SW 1271 (cell line): Measurements from ENCODE around the gene PARD3B.

Source experiments
- DNase-seq, 2 experiments: peaks; one replicate each; lab custom pipeline; 2025; lab: John Stamatoyannopoulos, UW

PARD3B gene

DNA sequence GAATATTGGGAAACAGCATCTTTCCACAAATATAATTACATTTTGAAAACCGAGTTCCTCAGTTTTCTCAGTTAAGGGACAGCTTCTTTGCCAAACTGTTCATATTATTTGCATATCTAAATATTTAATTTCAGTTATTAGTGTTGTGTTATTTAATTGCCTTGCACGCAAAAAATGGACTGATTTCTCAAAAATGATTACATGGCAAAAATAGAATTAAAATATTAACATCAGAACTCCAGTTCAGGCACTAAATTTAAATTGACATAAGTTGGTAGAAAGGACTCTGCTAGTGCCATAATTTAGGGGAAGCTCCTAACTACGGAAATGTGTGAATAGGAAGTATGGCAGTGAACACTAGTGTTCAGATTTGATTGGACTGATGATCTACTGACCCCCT lies 209.6 kb downstream of the PARD3B start:
- no peak for DNase-seq

DNA sequence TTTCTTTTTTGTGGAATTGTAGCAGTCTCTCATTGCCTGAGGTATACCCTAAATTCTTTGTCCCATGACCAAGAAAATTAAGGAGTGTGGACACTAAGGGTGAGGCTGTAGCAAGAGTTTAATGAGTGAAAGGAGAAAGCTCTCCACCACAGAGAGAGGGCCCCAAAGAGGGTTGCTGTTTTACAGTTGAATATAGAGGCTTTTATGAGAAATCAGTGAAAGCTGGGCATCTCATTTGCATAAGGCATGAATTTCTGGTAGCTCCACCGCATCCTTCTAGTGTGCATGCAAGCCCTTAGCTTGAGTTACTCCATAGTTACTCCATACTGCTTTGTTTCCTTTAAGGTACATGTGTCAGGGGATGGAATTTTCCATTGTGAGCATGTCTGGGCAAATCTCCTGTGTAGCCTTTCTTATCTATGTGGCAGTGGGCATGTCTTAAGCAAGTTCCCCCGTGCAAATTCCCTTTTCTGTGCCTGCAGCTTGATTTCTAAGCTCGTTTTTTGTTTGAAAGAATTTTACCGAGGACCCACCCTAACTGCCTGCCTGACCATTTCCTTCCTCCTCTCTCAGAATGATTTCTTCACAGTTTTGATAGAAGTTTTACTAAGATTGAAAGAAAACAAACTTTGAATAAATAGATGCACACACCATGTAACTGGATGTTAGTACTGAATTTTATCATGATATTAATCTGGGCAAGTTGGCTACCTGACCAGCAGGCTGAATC lies 218.9 kb downstream of the PARD3B start:
- DNase-seq: no peak

DNA sequence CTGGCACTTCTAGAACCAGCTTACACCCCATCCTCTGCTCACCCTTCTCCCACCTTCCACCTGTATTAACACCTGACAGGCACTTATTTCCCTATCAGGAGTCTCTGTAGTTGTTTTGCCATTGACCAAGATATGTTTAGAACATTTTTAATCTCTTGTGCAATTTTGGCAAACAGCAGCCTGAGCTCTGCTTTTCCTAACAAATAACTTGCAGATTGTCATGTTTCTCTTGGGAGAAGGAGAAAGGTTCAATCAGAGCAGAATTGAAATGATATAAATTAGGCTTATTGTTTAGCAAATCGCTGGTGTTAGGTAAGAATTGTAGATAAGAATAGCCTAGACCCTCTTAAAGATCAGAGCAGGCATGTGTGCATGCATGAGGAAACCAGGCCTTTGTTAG lies 225.5 kb downstream of the PARD3B start:
- DNase-seq: no peak

DNA sequence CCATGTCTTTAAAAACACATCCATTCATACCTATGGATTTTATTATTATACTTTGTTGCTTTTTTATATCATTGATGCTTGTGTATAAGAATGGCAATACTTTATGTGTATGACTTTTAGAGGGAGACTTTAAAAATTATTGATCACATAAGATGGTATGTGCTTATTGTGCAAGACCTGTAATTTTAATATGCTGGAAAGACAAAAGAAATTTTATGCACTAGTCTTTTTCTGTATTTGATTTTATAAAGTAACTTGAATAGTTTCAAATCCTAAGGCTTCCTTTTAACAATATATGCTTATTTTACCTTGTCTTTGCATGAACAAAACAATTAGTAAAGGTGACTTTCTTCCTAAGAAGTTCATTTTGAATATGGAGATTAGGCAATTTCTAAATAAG lies 226.4 kb downstream of the PARD3B start:
- no peak for DNase-seq

DNA sequence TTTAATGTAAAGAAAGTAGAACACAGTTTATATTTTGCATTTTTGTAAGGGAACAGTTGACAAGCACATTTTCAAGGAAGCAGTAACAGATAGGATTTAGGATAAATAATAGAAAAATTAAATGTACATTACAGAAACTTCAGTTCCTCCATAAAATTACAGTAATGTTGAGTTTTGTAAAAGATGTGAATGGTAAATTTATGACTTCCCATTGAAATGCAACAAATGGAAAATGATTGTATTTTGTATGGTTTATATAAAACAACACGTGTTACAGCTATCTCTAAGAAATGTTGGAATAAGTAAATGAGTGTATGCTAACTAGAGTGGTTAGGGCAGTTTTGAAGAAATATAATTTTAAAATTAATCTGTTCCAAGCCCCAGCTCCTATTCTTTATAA lies 227.3 kb downstream of the PARD3B start:
- DNase-seq: no peak

DNA sequence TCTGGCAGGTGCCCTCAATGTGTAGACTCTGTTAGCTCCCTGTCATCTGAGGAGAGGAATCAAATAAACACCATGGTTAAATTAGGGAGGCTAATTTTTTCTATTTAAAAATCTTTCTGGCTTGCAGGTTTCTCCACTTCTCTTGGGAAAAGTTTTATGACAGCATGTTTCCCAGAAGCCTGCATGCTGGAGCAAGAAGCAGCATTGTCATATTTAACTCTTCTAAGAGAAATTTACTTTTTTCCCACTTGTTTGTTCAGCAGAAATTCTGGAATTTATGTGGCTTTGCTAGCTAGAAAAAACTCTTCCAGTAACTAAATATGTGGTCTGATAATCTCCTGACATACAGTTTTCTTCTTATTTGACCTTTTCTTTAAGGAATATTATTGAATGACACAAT lies 230.5 kb downstream of the PARD3B start:
- DNase-seq: no peak

DNA sequence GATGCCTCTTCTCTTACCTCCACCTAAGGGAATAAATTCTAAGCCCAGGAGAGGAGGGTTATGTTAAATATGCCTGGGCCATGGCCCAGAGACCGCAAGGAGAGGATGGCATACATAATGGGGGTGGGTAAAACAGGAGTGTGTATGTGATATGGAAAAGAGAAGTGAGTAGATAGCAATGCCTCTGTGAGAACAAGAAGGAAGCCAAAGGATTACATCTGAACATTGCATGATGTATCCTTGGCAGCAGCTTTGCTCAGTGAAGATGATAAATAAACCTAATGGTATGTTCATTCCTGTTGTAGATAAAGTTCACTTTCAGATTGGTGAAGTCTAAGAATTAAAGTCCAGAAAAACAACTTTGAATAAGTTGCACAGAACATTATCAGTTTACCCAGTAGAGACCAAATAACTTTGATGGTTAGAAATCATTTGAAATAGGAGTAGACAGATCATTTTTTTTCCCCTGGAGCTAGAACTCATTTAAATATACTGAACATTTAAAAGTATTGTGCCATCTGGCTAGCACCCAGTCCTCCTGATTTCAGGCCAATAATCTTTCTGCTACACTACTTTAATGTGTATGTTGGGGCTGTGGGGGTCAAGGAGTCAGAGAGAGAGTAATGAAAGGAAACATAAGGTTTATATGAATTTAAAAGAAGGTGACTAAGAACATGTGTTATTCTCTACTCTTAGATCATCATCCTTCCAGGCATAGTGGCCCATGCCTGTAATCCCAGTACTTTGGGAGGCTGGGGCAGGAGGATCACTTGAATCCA lies 231.7 kb downstream of the PARD3B start:
- DNase-seq: no peak

DNA sequence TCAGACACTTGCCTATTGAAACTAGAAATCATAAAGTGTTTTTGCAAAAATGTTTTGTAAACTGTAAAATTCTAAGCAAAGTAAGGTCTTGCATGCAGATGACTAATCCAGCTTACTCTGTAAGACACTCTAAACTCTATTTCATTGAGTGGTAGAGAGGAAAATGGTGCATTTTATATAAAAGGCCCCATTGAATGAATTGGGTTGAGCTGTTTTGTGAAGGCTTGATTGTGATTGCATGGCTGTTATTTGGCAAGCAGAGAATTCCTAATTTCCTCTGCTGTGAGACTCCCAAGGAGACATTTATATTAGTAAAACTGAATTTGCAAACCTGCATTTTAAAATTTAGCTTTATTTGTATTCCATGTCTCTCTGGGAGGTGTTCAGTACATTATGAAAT lies 234.5 kb downstream of the PARD3B start:
- DNase-seq: no peak

DNA sequence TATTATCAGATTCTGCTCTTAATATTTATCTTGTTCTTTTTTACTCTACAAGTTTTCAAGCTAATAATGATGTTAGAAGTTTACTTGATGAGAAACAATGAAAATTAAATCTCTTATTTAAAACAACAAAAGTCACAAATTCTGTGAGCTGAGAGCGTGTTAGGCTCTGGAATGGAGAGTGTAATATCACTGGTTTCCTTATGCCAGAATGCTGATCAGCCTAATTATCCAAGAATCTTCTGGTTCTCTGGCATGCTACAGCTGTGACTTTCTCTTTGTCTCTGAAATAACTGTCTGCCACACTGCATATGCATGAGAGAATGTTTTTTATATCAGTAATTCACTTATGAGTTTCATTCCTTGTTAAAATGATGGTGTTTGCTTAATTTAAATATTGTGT lies 236.7 kb downstream of the PARD3B start:
- DNase-seq: no peak

DNA sequence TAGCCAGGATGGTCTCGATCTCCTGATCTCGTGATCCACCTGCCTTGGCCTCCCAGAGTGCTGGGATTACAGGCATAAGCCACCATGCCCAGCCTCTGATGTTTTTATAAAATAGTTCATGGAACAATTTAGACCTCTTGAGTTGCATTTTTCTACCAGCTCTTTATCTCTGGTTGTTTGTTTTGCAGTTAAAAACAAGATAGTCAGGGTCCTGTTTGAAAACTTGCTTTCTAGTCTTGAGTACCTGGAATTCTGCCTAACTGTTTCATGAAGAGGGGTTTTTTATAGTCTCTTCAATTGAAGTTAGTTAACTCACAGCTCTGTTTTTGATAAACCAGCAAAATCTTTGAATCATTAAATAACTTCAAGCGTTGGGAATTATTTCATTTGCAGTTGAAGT lies 244.8 kb downstream of the PARD3B start:
- DNase-seq: no peak

DNA sequence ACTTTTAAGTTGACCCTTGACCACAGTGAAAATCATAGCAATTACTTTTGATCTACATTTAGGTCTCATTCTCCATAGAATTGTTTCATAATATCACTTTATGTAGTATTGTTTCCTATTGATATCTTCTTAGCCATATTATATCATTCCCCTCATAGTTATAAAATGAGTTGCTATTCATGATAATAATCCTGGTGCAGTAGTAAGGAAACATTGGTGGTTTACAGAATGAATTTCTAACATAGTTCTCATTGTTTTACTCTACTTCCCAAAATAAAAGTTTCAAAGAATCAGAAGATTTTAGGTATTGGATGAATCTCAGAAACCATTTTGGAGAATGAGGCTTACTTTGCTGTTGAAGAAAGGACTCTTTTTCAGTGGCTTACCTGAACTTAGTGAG lies 246.0 kb downstream of the PARD3B start:
- DNase-seq: no peak

DNA sequence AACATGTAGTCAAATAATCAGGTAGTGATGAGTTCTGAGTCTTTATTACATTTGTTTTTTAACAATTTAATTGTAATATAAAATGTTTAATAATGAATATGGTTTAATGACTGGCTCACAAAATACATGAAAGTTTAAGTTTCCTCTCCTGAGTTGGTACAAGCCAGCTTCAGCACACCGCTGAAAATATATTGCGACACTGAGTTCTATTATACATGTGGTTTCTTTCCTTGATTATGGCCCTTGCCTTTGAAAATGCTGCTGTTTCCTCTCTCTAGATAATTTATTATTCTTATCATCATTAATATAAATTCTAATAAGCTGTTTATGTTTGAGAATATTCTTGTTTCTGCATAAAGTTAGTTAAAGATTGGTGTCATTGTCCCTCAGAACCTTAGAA lies 249.3 kb downstream of the PARD3B start:
- DNase-seq: no peak

DNA sequence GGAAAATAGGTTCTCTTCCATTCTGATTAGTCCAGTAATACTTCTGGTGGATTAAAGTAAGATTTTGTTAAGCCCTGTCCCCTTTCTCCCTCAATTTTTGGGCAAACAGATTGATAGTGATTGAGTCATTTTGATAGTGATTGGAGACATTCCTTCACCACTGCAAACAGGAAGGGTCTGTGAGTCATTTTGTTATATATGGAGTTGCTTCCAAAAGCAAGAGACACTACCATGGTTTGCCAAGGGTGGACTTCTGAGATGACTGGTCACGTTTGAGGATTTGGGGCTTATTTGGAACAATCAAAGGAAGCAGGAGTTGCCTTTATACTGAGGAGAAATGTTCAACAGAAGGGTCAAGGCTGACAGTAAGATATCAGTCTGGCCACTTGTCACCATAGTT lies 249.9 kb downstream of the PARD3B start:
- no peak for DNase-seq

DNA sequence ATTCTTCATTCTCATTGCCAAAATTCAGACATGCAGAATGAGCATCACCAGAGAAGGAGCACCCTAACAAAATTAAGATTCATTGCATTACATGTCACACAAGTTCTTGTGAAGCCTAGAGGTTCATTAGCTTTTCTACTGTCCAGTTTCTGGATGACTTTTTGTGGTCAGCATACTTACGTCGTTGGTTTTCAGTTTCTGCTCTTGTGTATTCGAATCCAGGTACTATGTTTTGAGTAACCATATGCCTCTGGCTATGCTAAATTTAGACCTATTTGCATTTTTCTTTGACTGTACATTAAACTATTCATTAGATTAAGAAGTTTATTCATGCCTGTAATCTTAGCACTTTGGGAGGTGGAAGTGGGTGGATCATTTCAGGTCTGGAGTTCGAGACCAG lies 251.3 kb downstream of the PARD3B start:
- DNase-seq: no peak

DNA sequence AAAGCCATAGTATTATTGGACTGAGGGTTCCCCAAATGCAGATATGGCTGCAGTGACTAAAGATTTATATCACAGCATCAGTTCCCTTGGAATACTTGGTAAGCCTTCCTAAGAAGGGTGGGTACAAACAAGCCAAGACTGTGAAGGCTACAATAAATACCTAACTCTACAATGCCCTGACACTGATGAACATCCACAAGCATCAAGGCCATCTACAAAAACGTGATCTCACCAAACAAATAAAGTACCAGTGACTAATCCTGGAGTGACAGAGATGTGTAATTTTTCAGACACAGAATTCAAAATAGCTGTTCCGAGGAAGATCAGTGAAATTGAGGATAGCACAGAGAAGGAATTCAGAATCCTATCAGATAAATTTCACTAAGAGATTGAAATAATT lies 254.5 kb downstream of the PARD3B start:
- no peak for DNase-seq

DNA sequence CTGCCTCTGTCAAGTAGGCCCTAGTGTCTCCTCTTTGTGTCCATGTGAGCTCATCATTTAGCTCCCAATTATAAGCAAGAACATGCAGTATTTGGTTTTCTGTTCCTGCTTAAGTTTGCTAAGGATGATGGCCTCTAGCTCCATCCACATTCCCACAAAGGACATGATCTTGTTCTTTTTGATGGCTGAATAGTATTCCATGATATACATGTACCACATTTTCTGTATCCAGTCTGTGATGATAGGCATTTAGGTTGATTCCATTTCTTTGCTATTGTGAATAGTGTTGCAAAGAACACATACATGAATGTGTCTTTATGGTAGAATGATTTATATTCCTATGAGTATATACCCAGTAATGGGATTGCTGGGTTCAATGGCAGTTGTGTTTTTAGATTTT lies 263.2 kb downstream of the PARD3B start:
- DNase-seq: no peak

DNA sequence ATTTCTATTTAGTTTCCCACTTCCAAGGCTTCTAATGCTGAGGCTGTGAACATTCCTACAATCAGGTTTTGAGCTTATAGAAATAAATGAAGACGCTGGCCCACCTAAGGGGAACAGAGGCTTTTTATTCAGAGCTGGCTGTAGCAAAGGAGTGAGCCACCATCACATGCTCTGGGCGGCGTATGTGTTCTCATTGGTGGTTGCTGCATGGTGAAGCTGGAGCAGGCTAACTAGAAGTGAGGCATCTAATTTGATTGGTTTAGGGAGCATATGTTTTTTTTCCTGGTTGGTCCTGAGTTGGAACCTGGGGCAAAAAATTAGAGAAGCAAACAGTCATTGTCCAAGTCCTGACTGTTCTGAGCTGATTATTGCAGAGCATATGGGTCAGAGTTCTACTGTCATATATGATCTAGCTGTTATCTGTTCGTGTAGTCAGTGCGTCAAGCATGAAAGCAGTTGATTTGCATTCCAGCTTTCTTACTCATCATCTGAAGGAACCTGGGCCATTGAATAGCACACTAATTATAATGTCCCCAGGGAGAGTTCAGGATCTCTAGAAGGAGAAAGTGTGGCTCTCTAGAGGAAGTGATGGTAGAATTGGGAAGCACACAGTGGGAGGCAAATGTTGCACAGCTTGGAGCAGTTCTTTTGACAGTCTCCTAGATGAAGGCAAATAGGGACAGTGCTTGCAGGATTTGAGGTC lies 279.6 kb downstream of the PARD3B start:
- no peak for DNase-seq

DNA sequence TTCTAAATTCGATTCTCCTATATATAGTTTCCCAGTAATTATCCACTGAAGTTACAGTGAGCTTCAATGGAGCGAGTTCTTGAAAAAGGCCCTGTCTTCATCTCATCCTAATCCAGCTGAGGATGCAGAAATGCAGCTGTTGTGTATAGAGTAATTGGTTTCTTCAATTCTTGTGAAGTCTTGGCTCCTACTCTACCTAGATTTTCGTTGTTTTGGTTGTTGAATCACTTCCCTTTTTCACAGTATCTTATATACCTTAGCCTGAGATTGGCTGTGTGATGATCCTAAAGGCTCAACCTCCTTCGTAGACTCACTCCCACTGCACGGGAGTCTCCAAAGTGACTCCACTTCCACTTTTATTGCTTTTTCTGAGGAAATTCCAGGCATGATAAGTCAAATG lies 280.4 kb downstream of the PARD3B start:
- DNase-seq: no peak

DNA sequence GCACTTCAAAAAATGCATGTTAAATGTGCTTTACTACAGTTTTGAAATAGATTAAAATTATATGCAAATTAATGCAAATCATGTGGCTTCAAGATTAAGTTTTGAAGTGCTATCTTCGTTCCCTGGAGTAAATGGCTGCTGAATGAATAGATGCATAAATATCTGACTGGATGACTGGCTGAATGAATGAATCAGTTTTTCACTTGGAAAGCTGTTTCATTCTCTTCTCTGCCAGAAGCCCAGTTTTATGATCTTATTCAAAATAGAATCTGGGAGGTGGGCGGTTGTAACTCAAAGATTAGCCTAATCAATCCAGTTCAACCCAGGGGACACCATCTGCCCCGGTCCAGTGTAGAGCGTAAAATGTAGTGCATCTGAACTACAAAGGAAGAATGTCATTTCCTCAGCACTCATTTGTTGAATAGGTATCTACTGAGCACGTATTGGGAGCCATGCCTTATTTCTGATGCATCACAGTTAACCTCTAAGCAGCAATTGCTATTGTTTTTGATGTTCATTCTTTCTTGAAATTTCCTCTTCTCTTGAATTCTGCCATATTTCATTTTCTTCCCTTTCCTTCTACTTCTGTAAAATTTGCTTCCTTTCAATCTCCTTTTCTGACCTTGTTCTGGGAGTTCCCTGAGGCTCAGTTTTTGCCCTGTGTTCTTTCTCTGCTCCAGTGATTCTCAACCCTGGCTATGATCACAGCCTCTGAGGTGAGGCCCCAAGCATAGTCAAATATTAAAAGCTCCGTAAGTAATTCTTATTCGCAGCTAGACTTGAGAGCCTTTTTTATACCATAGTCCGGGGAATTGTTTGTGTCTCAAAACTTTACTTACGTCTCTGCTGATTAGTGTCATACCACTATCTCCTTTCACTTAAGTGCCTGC lies 282.7 kb downstream of the PARD3B start:
- no peak for DNase-seq

DNA sequence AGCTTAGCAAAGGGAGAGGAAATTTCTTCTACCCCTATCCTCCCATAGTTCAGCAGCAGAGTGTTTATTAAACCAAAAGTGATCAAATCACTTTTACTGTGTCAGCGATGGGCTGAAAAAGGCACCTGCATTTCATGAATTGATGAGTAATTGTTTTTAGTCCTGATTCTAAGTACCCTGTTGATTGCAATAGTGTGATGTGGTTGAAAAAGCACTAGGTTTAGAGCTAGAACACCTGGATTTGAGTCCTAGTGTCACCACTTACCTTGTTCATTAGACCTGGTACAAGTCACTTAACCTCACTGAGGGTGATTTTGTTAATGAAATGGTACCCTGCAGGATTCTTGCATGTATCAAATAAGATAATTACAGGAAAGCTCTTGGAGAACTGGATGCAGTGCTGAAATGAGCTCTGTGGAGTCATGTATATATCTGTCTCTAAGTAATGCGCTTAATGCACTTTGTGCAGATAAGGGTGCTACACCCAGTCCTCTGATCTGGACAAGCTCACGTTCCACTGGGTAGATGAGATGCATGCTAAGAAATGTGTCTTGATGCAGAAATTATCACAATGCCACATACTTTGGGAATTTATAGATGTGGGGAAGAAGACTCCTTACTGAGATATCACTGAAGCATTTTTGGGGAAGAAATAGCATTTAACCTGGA lies 289.6 kb downstream of the PARD3B start:
- DNase-seq: no peak

DNA sequence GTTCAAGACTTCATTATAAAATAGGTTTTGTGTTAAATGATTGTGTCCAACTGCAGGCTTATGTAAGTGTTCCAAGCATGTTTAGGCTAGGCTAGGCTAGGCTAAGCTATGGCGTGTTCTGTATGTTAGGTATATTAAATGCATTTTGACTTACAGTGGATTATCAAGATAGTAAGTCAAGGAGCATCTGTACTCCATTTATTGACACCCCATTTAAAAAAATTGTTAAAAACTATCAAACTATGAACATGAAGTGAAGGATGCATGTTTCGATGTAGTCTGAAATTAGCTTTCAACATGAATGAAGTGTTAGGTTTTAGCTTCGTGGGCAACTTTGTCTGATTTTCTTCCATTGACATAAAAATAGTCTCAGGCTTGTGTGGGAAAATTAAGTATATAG lies 290.5 kb downstream of the PARD3B start:
- no peak for DNase-seq

DNA sequence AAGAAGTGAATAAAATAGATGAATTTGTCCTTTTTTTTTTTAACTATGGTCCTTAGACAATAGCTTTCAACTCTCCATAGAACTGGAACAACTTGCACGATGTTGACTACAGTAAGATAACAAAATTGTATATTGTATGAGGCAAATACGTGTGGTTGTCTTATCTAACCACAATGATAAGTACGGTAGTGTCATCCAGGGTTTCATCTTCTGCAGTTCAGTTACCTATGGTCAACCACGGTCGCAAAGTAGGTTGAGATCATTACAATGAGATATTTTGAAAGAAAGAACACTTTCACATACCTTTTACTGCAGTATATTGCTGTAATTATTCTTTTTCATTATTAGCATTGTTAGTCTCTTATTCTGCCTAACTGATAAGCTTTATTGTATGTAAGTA lies 295.2 kb downstream of the PARD3B start:
- DNase-seq: no peak
